HG03108 (cell line): ENCODE results near the gene SLC9C1.

ENCODE experiments used
- ATAC-seq: cut with Tn5 transposase; IDR thresholded peaks from one replicate; pipeline ENCODE4 v1.9.1; 2021; ENCODE audit warnings: moderate library complexity; ENCODE audit not compliant: unreplicated experiment

The SLC9C1 gene

DNA sequence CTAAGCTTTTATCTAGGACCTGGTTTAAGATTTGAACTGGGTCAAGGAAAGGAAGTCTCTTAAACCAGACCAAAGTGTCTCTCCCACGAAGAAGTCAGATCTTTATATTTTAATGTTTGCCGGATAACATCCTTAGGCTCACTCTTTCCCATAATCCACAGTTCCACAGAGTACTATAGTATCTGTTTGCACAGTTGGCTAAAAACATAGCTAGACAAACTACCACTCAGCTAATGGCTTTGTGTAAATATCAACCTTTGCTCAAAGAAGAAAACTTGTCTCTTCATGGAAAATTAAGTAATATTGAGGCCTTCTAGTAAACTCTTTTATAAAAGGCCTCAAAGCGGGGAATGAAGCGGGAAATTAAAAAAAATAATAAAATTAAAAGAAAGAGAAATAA lies 13.5 kb upstream of the SLC9C1 start:
- no peak for ATAC-seq

DNA sequence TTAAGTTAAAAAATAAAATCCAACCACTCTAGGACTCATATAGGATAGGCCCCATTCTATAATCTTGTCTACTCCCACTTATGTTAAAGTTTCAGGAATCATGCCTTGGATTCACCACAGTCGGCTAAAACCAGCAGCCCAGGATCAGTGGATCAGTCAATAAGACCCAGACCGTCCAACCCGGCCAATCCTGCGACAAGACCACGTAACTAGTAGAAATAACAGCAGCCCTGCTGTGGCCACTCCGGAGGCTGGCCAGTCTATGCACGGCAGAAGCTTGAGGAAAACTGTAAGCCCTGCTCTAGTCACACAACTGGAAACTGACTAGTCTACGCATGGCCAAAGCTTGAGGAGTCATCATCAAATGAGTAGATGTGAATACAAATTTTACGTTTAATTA lies 12.8 kb upstream of the SLC9C1 start:
- ATAC-seq, result no peak

DNA sequence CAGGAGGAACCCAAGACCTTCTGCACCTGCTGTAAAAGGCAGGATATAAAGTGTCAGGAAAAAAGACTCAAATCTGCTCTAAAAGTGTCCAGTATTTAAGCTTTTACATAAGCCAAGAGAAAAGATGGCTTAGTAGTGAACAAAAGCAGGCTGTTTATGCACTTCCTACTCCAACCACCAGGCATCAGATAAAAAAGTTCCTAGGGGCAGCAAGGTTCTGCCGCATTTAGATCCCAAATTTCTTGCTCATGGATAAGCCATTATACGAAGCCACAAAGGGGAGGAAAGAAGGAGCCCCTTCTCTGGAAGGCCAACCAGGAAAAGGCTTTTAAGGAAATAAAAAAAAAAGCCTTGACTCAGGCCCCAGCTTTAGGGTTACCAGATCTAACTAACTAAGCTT lies 10.6 kb upstream of the SLC9C1 start:
- ATAC-seq, result no peak

DNA sequence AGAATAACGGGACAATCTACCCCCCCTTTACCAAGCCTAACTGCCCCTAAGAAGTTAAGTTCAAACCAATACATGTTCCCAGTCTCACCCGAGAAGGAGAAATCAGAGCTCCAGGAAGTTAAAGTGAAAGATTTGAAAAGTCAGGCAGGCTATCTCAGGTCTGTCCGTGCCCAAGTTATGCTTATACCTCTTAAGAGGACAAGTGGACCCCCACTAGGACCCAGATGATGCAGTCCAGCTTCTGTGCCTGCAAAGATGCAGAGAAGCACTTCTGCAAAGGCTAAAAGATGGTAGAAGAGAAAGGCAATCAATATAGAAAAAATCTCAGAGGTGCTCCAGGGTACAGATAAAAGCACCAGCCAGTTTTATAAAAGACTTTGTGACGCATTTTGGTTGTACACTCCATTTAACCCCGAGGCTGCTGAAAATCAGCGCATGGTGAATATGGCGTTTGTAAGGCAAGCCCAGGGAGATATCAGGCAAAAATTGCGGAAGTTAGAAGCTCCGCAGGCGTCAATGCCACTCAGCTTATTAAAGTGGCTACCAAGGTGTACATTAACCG lies 9.8 kb upstream of the SLC9C1 start:
- peak; percentile 39 for ATAC-seq

DNA sequence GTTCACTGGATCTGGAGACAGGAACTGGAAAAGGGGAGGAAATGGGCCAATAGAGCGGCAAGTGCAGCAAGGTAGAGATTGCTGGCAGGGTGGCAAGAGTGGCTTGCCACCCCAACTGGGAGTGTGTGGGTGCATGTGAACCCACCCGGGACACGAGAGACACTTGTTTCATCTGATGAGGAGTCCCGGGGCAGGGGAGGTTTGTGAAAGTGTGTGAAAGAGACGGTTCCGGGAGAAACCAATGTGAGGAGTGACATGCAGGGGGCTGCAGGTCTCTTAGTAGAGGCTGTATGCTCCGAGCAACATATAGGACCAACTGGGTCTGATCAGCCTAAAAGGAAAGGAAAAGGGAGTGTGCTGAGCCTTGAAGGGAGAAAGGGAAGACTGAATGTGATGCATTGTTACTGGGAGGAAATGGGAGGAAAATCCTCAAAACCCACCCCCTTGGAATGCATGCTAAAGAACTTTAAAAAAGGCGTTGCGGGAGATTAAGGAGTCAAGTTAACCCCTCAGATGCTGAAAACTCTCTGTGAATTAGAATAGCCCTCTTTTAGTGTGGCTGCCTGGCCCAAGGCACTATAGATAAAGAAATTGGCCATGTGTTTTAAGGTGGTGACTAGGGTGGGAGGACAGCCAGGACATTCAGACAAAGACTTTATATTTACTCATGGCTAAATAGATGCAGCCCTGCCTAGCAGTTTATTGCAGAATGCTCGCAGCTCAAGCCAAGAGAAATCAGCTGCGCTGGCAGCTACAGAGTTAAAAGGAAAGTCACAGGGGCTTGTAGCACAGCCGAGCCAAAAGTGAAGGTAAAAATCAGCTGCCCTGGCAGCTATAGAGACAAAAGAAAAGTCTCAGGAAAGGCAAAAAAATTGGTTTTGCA lies 9.1 kb upstream of the SLC9C1 start:
- ATAC-seq, result peak; percentile 53

DNA sequence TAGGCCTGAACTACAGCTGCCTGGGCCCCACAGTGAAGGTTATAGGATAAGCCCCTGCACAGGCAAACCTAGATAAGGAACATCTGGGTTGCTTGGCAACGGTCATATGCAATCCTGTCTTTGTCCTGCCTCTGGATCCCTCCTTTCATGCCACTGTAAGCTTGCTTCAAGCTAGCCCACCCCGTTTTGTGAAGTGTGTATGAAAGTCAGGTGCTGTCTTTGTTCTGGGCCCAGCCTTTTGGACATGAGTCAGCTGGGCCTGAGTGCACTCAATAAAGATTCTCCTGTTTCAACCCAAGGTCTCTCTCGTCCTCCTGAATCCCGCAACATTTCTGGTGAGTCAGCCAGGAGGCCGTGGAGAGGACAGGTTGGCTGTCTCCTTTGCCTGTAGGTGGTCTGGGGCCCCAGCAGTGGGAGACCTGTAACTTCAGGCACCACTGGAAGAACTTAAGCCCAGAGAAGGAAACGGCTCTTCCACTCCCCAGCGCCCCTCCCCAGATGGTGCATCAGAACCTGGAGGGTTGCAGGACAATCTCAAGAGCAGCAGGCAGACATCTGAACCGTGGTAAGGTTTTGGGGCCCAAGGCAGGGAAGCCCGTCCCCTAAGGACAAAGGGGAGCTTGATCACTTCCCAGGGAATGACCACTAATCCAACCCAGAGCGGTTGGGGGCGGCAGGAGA lies 8.3 kb upstream of the SLC9C1 start:
- no peak for ATAC-seq

DNA sequence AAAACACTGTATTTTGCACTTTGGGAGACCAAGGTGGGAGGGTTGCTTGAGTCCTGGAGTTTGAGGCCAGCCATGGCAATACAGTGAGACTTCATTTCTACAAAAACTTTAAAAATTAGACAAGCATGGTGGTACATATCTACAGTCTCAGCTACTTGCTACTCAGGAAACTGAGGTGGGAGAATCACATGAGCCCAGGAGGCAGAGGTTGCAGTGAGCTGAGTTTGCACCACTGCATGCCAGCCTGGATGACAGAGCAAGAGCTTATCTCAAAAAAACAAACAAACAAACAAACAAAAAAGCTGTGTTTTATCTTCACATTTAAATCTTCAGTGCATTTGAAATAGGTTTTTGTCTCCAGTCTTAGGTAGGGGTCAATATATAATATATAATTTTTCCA lies 4.8 kb upstream of the SLC9C1 start:
- no peak for ATAC-seq

DNA sequence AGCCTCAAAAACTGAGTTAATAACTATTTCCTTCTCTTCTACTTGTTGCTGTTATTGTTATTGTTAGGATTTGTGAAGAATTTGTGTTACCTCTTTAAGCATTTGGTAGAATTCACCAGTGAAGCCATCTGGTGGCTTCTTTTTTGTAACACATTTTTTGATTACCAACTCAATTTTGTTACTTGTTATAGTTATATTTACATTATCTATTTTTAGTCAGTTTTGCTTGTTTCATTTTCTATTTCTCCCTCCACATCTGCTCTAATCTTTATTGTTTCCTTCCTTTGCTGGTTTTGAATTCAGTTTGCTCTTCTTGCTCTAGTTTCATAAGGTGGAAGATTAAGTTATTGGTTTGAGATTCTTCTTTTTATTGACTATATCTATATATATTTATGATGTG lies 3.7 kb upstream of the SLC9C1 start:
- no peak for ATAC-seq

DNA sequence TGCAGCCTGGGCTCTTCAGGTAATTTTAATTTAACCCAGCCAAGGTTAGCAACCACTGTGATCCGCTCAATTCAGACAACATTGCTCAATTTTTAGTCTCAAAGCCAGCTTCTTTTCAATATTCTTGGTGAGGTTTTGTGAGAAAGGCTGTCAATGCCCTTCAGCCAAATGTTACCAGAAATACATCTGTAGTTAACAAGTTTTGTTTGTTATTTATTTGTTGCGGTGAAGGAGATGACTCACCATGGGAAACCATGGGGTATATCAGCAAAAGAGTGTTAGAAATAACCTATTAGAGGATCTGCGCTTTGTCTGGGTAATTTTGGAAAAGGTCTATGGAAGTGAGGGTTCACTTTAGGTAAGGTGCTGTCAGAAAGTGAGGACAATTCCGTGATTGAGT lies 5.0 kb downstream of the SLC9C1 start:
- ATAC-seq, result no peak

DNA sequence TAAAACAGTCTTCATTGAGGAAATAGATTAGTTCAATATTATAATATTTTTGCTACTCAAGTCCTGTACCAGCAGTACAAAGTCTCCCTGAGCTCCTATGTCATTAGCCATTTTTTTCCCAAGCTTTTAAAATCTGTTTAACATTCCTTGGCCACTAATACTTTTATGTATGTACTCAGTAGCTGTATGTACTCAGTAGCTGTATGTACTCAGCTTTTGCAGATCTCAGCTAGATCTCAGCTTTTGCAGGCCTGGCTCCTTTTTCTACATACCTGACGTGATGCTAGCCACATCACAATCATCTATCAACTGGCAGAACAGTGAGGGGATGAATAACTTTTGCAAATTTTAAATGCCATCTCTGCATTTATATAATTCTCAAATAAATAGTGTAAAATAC lies 13.8 kb downstream of the SLC9C1 start:
- ATAC-seq, result no peak

DNA sequence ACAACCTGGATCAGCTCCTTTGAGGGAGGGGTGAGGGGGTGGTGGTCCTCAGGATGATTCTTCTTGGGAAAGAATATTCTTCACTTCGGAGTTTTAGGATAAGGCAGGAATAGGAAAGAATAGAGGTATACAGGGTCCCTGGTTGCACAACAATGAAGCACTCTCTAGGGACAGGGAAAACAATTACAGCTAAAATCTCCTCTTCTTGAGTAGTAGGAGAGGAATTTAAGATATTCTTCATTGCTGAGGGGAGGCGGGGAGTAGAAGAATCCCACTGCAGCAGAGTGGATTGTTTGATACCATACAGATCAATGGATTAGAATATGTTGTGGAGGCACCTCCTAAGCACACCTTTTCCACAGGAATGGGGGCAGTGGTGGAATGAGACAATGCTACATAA lies 20.5 kb downstream of the SLC9C1 start:
- no peak for ATAC-seq

DNA sequence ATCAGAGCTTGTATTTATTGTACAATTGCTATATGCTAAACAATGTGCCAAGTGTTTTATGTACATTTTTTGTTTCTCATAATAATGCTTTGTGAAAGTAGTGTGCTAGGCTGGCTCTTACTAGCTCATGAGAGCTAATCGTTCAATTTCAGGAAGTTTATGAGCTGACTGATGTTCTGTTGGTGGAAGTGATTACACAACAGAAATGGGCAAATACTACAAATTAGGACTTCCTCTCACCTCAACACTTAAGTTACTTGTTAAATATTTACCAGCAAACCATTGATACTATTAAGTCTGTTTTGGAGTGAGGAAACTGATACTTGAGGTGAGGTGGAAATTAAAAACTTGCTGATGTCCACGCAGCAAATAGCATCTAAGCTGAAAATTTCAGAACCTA lies 32.3 kb downstream of the SLC9C1 start:
- ATAC-seq, result no peak

DNA sequence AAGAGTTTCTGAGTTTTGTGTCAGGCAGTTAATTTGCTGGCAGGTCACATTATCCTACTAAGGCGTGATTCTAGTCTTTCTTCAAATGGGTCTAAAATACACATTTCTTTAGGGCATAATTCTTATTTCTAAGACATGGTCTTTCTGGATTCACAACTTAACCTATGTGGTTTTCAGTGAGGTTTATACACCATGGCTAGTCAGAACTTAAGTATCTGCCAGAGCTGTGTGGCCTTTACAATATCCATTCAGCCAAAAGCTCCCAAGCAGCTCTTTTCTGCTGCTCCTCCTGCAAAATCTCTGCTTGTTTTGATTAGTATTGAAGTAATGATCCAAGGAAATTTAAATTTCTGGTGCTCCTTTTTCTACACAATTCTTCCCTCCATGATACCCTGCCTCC lies 33.5 kb downstream of the SLC9C1 start:
- no peak for ATAC-seq

DNA sequence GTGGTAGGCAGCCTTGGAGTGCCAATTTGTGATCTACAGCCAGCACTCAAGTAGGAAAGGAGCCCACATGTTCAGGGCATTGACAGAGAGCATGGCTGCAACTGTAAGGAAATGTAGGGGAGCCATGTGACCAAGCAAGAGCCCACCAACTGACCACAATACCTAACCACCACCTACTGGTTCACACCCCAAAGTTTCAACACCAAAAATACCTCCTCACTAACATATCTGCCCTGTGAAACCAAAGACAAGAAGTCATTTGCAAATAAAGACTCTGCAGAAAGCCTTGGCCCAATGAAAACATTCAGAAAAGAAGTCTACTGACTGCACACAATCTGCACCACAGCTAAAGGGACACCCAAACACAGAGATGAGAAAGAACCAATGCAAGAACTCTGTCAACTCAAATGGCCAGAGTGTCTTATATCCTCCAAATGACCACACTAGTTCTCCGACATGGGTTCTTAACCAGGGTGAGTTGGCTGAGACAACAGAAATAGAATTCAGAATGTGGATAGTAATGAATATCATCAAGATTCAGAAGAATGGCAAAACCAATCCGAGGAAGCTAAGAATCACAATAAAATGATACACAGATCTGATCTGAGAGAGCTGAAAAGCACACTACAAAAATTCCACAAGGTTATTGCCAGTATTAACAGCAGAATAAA lies 40.6 kb downstream of the SLC9C1 start:
- peak; percentile 58 for ATAC-seq

DNA sequence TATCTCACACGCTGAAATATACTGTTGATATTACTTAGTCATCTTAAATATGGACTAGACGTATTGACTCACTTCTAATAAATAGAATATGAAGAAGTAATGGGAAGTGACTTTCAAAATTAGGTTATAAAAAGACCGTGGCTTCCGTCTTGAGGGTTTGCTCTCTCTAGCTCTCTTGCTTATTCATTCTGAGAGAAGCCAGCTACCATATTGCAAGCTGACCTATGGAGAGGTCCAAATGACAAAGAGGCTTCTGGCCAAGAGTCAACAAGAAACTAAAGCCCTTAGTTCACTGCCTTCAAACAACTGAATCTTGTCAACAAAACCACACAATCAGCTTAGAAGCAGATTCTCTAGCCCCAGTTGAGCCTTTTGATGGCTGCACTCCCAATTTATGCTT lies 46.1 kb downstream of the SLC9C1 start:
- no peak for ATAC-seq

DNA sequence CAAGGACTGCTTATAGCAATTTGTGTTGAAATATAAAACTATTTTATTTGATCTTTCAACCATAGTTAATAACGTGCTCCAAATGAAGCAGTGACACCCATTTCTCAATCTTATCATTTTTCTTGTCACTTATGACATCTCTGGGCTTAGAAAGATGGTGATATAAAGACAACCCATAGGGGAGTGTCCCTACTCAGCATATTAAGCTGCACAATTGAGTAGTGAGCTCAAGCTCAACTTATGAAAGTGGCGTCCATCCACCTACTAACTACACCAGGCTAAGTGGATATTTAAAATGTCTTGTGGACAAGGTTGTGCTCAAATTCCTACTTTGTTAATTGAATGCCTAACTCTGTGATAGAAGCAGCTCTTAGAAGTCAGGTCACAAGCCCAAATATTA lies 46.7 kb downstream of the SLC9C1 start:
- ATAC-seq, result no peak

DNA sequence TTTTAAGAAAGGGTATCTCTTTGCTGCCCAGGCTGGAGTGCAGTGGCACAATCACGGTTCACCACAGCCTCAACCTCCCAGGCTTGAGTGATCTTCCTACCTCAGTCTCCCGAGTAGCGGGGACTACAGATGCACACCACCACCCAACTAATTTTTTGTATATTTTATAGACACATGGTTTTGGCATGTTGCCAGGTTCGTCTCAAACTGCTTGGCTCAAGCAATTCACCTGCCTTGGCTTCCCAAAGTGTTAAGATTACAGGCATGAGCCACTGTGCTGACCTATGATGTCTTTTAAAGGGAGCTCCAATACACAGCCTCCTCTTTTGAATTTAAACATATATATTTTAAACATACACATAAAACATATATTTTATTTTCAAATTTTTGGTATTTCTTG lies 60.9 kb downstream of the SLC9C1 start:
- ATAC-seq, result no peak

DNA sequence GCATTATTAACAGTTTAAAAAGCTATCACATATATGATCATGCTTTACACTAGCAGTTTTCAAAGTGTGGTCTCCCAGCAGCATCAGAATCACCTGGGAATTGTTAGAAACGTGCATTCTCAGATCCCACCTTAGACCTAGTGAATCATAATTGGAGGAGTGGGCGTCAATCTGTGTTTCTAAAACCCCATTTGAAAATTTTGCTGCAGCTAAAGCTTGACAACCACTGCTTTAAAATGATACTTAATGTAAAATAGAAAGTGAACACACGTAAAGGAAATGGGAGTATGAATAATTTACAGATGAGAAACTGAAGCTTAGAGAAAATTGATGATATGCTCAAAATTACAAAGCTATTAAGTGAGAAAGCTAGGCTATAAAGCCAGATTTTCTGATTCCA lies 62.3 kb downstream of the SLC9C1 start:
- ATAC-seq, result no peak

DNA sequence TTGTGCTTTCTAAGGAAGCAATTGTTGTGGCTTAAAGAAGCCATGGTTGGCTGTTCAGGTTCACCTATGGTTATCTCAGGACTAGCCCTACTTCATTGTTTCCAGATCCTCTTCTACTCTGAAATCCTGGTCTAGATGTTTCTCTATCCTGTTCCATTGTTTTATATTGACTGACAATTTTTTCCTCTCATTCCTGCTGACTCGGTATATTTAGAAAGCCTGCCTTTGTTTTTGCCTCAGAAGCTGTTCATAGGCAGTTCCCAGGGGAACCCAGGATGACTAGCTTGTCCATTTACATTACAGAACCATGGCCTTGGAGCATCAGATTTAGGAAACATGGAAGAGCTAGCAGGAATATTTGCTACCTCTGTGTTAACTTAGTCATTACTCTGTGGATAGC lies 64.0 kb downstream of the SLC9C1 start:
- no peak for ATAC-seq

DNA sequence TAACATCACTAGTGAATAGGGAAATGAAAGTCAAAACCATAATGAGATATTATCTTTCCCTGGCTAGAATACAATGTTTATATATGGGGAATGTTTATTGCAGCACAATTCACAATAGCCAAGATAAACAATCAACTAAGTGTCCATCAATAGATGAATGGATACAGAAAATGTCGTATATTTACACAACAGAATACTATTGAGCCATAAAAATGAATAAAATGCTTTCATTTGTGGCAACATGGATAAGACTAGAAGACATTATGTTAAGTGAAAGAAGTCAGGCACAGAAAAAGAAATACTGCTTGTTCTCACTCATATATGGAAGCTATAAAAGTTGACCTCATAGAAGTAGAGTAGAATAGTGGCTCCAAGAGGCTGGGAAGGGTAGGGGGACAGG lies 65.2 kb downstream of the SLC9C1 start:
- ATAC-seq, result no peak

DNA sequence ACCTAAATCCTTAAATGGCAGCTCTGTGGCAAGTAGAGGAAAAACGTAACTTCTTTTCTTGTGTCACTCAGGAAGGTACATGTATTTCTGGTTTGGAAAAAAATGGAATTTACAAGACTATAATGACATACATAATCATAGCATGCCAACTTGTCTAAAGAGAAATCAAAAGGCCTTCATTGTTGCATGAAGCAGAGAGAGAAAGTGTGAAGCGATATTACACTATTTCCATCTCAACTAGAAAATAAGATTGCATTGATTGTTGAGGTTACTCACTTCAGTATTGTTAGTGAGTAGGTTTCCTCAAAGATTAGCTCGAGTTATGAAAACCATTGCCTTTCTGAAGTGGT lies 93.7 kb downstream of the SLC9C1 start:
- ATAC-seq, result no peak
